ENCODE results near the gene RAB12.

The RAB12 gene

DNA sequence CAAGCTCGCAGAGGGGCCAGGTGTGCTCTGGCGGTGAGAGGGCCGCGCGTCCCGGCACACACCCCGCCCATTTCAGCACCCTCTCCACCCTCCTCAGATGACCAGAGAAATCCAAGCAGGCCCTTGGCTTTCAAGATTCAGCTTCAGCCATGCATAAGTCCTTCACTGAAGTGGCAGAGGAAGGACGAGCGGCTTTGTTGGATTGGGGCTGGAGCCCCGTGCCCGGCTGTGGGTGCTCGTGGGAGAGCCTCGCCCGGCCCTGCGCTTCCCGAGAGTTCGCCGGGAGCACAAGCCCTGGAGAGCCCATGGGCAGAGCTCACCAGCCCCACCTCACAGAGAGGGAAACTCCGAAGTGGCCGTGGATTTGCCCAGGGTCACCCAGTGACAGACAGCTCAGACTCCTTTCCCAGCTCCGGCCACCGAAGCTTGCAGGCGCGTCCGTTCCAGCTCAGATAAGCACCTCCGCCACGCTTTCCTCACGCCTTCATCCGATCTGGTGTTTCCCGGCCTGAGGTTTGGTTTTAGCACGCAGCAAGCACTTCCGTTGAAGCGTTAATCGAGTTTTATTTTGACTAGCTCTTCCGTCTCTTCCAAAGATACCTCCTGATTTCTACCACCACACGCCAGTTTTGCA lies 50.5 kb downstream of the RAB12 start:
- ATAC-seq = no peak
- TF ChIP-seq PPARA (CRISPR knock-in tag; IDR thresholded peaks at IDR 0.05; ENCODE audit: borderline replicate concordance) = no peak
- TF ChIP-seq ARNTL (CRISPR knock-in tag; IDR thresholded peaks at IDR 0.05; ENCODE audit: borderline replicate concordance, low read depth) = no peak
- no peak for TF ChIP-seq ZC3H10 (CRISPR knock-in tag; IDR thresholded peaks at IDR 0.05)

DNA sequence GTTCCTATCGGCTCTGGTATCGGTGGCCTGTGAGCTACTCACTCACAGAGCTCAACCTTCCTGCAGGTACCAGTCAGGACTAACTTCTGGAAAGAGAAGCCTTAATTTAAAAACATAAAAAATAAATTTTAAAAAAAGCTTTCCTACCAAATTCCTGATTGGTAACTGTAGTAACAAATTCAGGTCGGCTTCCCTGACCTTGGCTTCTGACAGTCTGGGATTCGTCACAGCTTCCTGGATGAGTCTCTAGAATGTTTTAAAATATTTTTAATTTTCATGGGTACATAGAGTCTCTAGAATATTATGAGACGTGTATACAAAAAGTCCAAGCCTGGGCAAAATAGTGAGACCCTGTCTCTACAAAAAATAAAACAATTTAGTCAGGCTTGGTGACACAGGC lies 51.1 kb downstream of the RAB12 start:
- ATAC-seq = no peak
- TF ChIP-seq ZFP3 (CRISPR knock-in tag; IDR thresholded peaks at IDR 0.05) = no peak
- no peak for TF ChIP-seq CSRNP3 (CRISPR knock-in tag; IDR thresholded peaks at IDR 0.05)
- no peak for TF ChIP-seq OSR1 (CRISPR knock-in tag; IDR thresholded peaks at IDR 0.05)
- TF ChIP-seq ZFP30 (CRISPR knock-in tag; IDR thresholded peaks at IDR 0.05) = no peak
- TF ChIP-seq CREB5 (CRISPR knock-in tag; IDR thresholded peaks at IDR 0.05; ENCODE audit: low read depth) = no peak
- TF ChIP-seq TOX (CRISPR knock-in tag; IDR thresholded peaks at IDR 0.05; ENCODE audit: borderline replicate concordance) = no peak
- no peak for TF ChIP-seq CSDC2 (CRISPR knock-in tag; IDR thresholded peaks at IDR 0.05)
- TF ChIP-seq BACH2 (CRISPR knock-in tag; IDR thresholded peaks at IDR 0.05; ENCODE audit: borderline replicate concordance) = no peak
- no peak for TF ChIP-seq ZNF70 (CRISPR knock-in tag; IDR thresholded peaks at IDR 0.05)
- no peak for TF ChIP-seq RARB (CRISPR knock-in tag; IDR thresholded peaks at IDR 0.05)
- TF ChIP-seq, protein P1, sequence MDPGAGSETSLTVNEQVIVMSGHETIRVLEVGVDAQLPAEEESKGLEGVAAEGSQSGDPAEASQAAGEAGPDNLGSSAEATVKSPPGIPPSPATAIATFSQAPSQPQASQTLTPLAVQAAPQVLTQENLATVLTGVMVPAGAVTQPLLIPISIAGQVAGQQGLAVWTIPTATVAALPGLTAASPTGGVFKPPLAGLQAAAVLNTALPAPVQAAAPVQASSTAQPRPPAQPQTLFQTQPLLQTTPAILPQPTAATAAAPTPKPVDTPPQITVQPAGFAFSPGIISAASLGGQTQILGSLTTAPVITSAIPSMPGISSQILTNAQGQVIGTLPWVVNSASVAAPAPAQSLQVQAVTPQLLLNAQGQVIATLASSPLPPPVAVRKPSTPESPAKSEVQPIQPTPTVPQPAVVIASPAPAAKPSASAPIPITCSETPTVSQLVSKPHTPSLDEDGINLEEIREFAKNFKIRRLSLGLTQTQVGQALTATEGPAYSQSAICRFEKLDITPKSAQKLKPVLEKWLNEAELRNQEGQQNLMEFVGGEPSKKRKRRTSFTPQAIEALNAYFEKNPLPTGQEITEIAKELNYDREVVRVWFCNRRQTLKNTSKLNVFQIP (CRISPR knock-in tag; IDR thresholded peaks at IDR 0.05; ENCODE audit: borderline replicate concordance, low read depth) = no peak
- no peak for TF ChIP-seq ZNF8 (CRISPR knock-in tag; IDR thresholded peaks at IDR 0.05)
- TF ChIP-seq TCF4 (CRISPR knock-in tag; IDR thresholded peaks at IDR 0.05; ENCODE audit: borderline replicate concordance) = no peak
- TF ChIP-seq ISL1 (CRISPR knock-in tag; IDR thresholded peaks at IDR 0.05) = no peak

- peak; percentile 60 for ATAC-seq
- TF ChIP-seq OSR1 (CRISPR knock-in tag; IDR thresholded peaks at IDR 0.05) (no peak), TCF4 (CRISPR knock-in tag; IDR thresholded peaks at IDR 0.05; ENCODE audit: borderline replicate concordance) (no peak), ZFP30 (CRISPR knock-in tag; IDR thresholded peaks at IDR 0.05) (no peak), ESRRG (CRISPR knock-in tag; IDR thresholded peaks at IDR 0.05) (no peak), RARB (CRISPR knock-in tag; IDR thresholded peaks at IDR 0.05) (no peak), ZFP3 (CRISPR knock-in tag; IDR thresholded peaks at IDR 0.05) (no peak), CSDC2 (CRISPR knock-in tag; IDR thresholded peaks at IDR 0.05) (no peak), TOX (CRISPR knock-in tag; IDR thresholded peaks at IDR 0.05; ENCODE audit: borderline replicate concordance) (no peak), CSRNP3 (CRISPR knock-in tag; IDR thresholded peaks at IDR 0.05) (no peak), ZNF8 (CRISPR knock-in tag; IDR thresholded peaks at IDR 0.05) (no peak), ZNF70 (CRISPR knock-in tag; IDR thresholded peaks at IDR 0.05) (no peak), ZNF565 (CRISPR knock-in tag; conservative IDR thresholded peaks at IDR 0.05; ENCODE audit: low read depth) (no peak), PPARA (CRISPR knock-in tag; IDR thresholded peaks at IDR 0.05; ENCODE audit: borderline replicate concordance) (no peak), BACH2 (CRISPR knock-in tag; IDR thresholded peaks at IDR 0.05; ENCODE audit: borderline replicate concordance) (no peak), ZC3H10 (CRISPR knock-in tag; IDR thresholded peaks at IDR 0.05) (no peak), ISL1 (CRISPR knock-in tag; IDR thresholded peaks at IDR 0.05) (no peak)
- TF ChIP-seq, protein P1 (CRISPR knock-in tag; IDR thresholded peaks at IDR 0.05; ENCODE audit: borderline replicate concordance, low read depth) = no peak
Measured at GRCh38 chr18:8661754-8662559, 52.7 kb downstream of the RAB12 start.

Measured in SK-N-SH treated with all-trans-retinoic acid at 6 μM for 48 hours (cell line).